ENCODE measurements around the gene DIPK1A. TPM values are rescaled to one million over a fixed set of nuclear protein-coding genes. Genes with fewer than 3 reads are reported as not detected.

The DIPK1A gene
- total RNA-seq, 1 experiment from 2014 or later = 1.0 TPM

- no TSS peak for BruUV-seq (replicated peaks)
- DNase-seq = no peak
- POLR2A ChIA-PET (ENCODE audit: unreplicated experiment) = no interaction called here
- no peak overlapping the region for H2AFZ ChIP-seq (ENCODE audit: low read length)
- TF ChIP-seq, protein P1, sequence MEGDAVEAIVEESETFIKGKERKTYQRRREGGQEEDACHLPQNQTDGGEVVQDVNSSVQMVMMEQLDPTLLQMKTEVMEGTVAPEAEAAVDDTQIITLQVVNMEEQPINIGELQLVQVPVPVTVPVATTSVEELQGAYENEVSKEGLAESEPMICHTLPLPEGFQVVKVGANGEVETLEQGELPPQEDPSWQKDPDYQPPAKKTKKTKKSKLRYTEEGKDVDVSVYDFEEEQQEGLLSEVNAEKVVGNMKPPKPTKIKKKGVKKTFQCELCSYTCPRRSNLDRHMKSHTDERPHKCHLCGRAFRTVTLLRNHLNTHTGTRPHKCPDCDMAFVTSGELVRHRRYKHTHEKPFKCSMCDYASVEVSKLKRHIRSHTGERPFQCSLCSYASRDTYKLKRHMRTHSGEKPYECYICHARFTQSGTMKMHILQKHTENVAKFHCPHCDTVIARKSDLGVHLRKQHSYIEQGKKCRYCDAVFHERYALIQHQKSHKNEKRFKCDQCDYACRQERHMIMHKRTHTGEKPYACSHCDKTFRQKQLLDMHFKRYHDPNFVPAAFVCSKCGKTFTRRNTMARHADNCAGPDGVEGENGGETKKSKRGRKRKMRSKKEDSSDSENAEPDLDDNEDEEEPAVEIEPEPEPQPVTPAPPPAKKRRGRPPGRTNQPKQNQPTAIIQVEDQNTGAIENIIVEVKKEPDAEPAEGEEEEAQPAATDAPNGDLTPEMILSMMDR (conservative IDR thresholded peaks at IDR 0.05; ENCODE audit: low read depth, low read length) = no peak
- no peak for TF ChIP-seq EZH2 (IDR thresholded peaks at IDR 0.05; ENCODE audit: low read length, unreplicated experiment)
- no peak for TF ChIP-seq EZH2phosphoT487 (IDR thresholded peaks at IDR 0.05; ENCODE audit: borderline replicate concordance, low read length)
- H3K36me3 ChIP-seq (ENCODE audit: low read depth, low read length) = no peaks in the 10 kb centered on the region
- peaks cover 29% of the 10 kb centered on the region for H3K4me1 ChIP-seq (ENCODE audit: insufficient read depth, low read length)
- ATAC-seq = no peak
- H3K27me3 ChIP-seq (ENCODE audit: low read length) = no peaks in the 10 kb centered on the region
- H3K4me3 ChIP-seq (ENCODE audit: low read length) = no peak overlapping the region
- no peak overlapping the region for H3K9ac ChIP-seq (ENCODE audit: low read length)
- H3K79me2 ChIP-seq (ENCODE audit: low read length) = no peaks in the 10 kb centered on the region
- no peaks in the 10 kb centered on the region for H3K9me2 ChIP-seq (replicated peaks; ENCODE audit: low read length)
- intact Hi-C loops (cut with micrococcal nuclease) = no loop called here
- no peaks in the 10 kb centered on the region for H3K9me3 ChIP-seq (ENCODE audit: low read length)
- H4K20me1 ChIP-seq (ENCODE audit: low read length) = no peaks in the 10 kb centered on the region
- CTCF ChIA-PET = no interaction called here
- peaks cover 6% of the 10 kb centered on the region for H3F3A ChIP-seq (ENCODE audit: low read length, unreplicated experiment)
- no peak overlapping the region for H3K27ac ChIP-seq (ENCODE audit: low read length)
- no peak overlapping the region for H3K4me2 ChIP-seq (ENCODE audit: low read length)
These were observed 41.5 kb upstream of the DIPK1A start for GRCh38 chr1:93002781-93003180.

- Histone ChIP-seq H3K27ac (ENCODE audit: low read length) (no peak overlapping the region), H3K79me2 (ENCODE audit: low read length) (no peaks in the 10 kb centered on the region), H3K4me1 (ENCODE audit: insufficient read depth, low read length) (peaks cover 28% of the 10 kb centered on the region), H3F3A (ENCODE audit: low read length, unreplicated experiment) (peaks cover 6% of the 10 kb centered on the region), H2AFZ (ENCODE audit: low read length) (no peak overlapping the region), H3K4me3 (ENCODE audit: low read length) (no peak overlapping the region), H3K9me3 (ENCODE audit: low read length) (no peaks in the 10 kb centered on the region), H3K27me3 (ENCODE audit: low read length) (no peaks in the 10 kb centered on the region), H3K4me2 (ENCODE audit: low read length) (no peak overlapping the region), H3K9ac (ENCODE audit: low read length) (no peak overlapping the region), H4K20me1 (ENCODE audit: low read length) (no peaks in the 10 kb centered on the region), H3K9me2 (replicated peaks; ENCODE audit: low read length) (no peaks in the 10 kb centered on the region), H3K36me3 (ENCODE audit: low read depth, low read length) (no peaks in the 10 kb centered on the region)
- BruUV-seq (replicated peaks) = no TSS peak
- ChIA-PET CTCF (interaction anchor here (0.6 to 2.4 kb wide), 2 partner anchors 14 to 125 kb away, joined by 6 to 16 read pairs; no protein-coding TSS in a partner anchor), POLR2A (ENCODE audit: unreplicated experiment) (no interaction called here)
- intact Hi-C loops (cut with micrococcal nuclease) = loop anchor here (2.0 kb wide), 1 partner anchor 13 kb away; no protein-coding TSS in a partner anchor
- DNase-seq = peak; percentile 28
- ATAC-seq = no peak
- no peak for TF ChIP-seq EZH2phosphoT487 (IDR thresholded peaks at IDR 0.05; ENCODE audit: borderline replicate concordance, low read length)
- TF ChIP-seq, protein P1 (conservative IDR thresholded peaks at IDR 0.05; ENCODE audit: low read depth, low read length) = peak; percentile 25; the same call in 1 of the 2 replicates
These were observed 40.6 kb upstream of the DIPK1A start for GRCh38 chr1:93001893-93002292.

DNA sequence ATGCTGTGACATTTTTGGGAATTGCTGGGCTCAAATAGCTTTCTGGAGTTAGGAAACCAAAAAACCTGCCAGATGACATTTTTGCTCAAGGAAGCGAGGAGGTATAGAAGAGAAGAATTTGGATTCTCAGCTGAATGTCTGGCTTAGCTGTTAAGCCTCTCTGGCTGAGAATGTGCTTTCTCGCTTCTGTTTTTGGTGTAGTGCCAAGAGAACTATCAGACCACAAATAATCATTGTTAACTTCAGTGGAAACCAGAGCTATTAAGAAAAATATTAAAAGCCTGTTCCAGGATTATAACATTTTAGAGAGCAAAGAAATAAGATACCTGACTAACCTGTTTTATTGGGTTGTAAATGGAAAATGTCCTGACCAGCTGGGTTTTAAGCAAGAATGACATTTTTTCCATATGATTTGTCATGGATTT, 39.5 kb upstream of the DIPK1A start:
- no peak overlapping the region for H3K9ac ChIP-seq (ENCODE audit: low read length)
- peaks cover 6% of the 10 kb centered on the region for H3F3A ChIP-seq (ENCODE audit: low read length, unreplicated experiment)
- no TSS peak for BruUV-seq (replicated peaks)
- DNase-seq (peak; percentile 88), ATAC-seq (peak; percentile 84)
- peak overlapping the region; percentile 72 for H3K4me2 ChIP-seq (ENCODE audit: low read length)
- intact Hi-C loops (cut with micrococcal nuclease) = loop anchor here (1.0 to 2.0 kb wide), 2 partner anchors 10 to 14 kb away; no protein-coding TSS in a partner anchor
- H3K27ac ChIP-seq (ENCODE audit: low read length) = peak overlapping the region; percentile 66
- H3K9me2 ChIP-seq (replicated peaks; ENCODE audit: low read length) = no peaks in the 10 kb centered on the region
- ChIA-PET POLR2A (ENCODE audit: unreplicated experiment) (interaction anchor here (0.6 to 0.7 kb wide), 2 partner anchors 18 to 123 kb away, joined by 3 to 4 read pairs; no protein-coding TSS in a partner anchor), CTCF (interaction anchor here (0.6 to 2.4 kb wide), 3 partner anchors 15 to 690 kb away, joined by 3 to 16 read pairs (median 4); no protein-coding TSS in a partner anchor)
- peak overlapping the region; percentile 36; the same call in 1 of the 2 replicates for H3K4me3 ChIP-seq (ENCODE audit: low read length)
- no peaks in the 10 kb centered on the region for H3K79me2 ChIP-seq (ENCODE audit: low read length)
- H3K4me1 ChIP-seq (ENCODE audit: insufficient read depth, low read length) = peaks cover 34% of the 10 kb centered on the region
- no peaks in the 10 kb centered on the region for H4K20me1 ChIP-seq (ENCODE audit: low read length)
- TF ChIP-seq, protein P1 (conservative IDR thresholded peaks at IDR 0.05; ENCODE audit: low read depth, low read length) = no peak
- no peak for TF ChIP-seq EZH2 (IDR thresholded peaks at IDR 0.05; ENCODE audit: low read length, unreplicated experiment)
- no peak for TF ChIP-seq EZH2phosphoT487 (IDR thresholded peaks at IDR 0.05; ENCODE audit: borderline replicate concordance, low read length)
- H3K27me3 ChIP-seq (ENCODE audit: low read length) = no peaks in the 10 kb centered on the region
- no peaks in the 10 kb centered on the region for H3K9me3 ChIP-seq (ENCODE audit: low read length)
- H3K36me3 ChIP-seq (ENCODE audit: low read depth, low read length) = no peaks in the 10 kb centered on the region
- no peak overlapping the region for H2AFZ ChIP-seq (ENCODE audit: low read length)
